Esophagus muscularis mucosa (tissue), 4 donors: ENCODE data around the gene SIT1.

Experiments used
- EP300 ChIP-seq: sonication (generic); formaldehyde crosslinking; IDR thresholded peaks from one replicate; pipeline ENCODE4 v1.6.1; 2017; ENCODE audit warnings: antibody characterized with exemption
- POLR2A ChIP-seq: fragments of 450-650 bp; IDR thresholded peaks from one replicate; pipeline ENCODE4 v1.6.1; 2017; ENCODE audit warnings: antibody characterized with exemption, moderate library complexity, mild to moderate bottlenecking, low read depth
- TF ChIP-seq, protein P1 (sequence below), 3 experiments: fragments of 200-600 bp in 2 of 3; fragments of 450-650 bp in 1 of 3; sonication (generic) in 2 of 3; IDR thresholded peaks; one replicate each; pipeline ENCODE4 v1.5.1; 2017 to 2019; ENCODE audit warnings: antibody characterized with exemption in 3 of 3, mild to moderate bottlenecking in 2 of 3, moderate library complexity in 1 of 3

DNA sequence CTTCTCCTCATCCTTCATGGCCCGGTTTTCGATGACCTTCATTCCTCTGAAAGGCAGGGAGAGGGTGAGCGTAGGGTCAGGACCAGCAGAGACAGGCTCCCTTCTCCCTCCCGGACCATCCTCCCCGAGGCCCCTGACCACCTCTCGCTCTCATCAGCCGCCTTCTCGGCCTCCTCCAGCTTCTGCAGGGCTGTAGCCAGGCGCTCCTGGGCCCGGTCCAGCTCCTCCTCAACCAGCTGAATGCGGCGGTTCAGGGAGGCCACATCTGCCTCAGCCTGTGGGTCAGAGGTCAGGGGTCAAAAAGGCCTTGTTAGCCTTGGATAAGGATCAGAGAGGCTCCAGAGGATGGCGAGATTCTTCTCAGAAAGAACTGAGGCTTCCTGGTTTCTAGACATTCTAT lies 34.8 kb upstream of the SIT1 start:
- TF ChIP-seq, protein P1, sequence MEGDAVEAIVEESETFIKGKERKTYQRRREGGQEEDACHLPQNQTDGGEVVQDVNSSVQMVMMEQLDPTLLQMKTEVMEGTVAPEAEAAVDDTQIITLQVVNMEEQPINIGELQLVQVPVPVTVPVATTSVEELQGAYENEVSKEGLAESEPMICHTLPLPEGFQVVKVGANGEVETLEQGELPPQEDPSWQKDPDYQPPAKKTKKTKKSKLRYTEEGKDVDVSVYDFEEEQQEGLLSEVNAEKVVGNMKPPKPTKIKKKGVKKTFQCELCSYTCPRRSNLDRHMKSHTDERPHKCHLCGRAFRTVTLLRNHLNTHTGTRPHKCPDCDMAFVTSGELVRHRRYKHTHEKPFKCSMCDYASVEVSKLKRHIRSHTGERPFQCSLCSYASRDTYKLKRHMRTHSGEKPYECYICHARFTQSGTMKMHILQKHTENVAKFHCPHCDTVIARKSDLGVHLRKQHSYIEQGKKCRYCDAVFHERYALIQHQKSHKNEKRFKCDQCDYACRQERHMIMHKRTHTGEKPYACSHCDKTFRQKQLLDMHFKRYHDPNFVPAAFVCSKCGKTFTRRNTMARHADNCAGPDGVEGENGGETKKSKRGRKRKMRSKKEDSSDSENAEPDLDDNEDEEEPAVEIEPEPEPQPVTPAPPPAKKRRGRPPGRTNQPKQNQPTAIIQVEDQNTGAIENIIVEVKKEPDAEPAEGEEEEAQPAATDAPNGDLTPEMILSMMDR (IDR thresholded peaks at IDR 0.05): no peak
- no peak for TF ChIP-seq POLR2A
- TF ChIP-seq EP300: no peak
